Stimulated activated CD8-positive, alpha-beta memory T cell treated with anti-CD3 and anti-CD28 coated beads, Interleukin-12 subunit alpha, Interleukin-12 subunit beta, amount 100 ng/mL, for 24 hours (primary cell): ENCODE results near the gene RCBTB2.

Experiments
- DNase-seq: peaks from one replicate; pipeline ENCODE4 v3.0.0-alpha.2; 2020; ENCODE audit errors: extremely low read depth

Gene RCBTB2

GRCh38 chr13:48563626-48564025, 30.7 kb upstream of the RCBTB2 start:
- DNase-seq, result no peak

- peak; percentile 35 for DNase-seq
Observed at GRCh38 chr13:48562296-48563066, 29.6 kb upstream of the RCBTB2 start.

- DNase-seq, result no peak
Observed at GRCh38 chr13:48561466-48562235, 28.8 kb upstream of the RCBTB2 start.

- DNase-seq, result no peak
Observed at GRCh38 chr13:48560657-48561337, 27.9 kb upstream of the RCBTB2 start.

- DNase-seq, result no peak
Observed at GRCh38 chr13:48559638-48560320, 26.9 kb upstream of the RCBTB2 start.

- no peak for DNase-seq
Observed at GRCh38 chr13:48556817-48557216, 23.9 kb upstream of the RCBTB2 start.

GRCh38 chr13:48555441-48555840, 22.6 kb upstream of the RCBTB2 start:
- DNase-seq, result no peak

- no peak for DNase-seq
Observed at GRCh38 chr13:48551329-48551728, 18.4 kb upstream of the RCBTB2 start.

- DNase-seq, result no peak
Observed at GRCh38 chr13:48549658-48550057, 16.8 kb upstream of the RCBTB2 start.

GRCh38 chr13:48547663-48548092, 14.8 kb upstream of the RCBTB2 start:
- DNase-seq, result no peak

- no peak for DNase-seq
Observed at GRCh38 chr13:48545608-48546007, 12.7 kb upstream of the RCBTB2 start.

- DNase-seq, result no peak
Observed at GRCh38 chr13:48542581-48543341, 9.9 kb upstream of the RCBTB2 start.

GRCh38 chr13:48542138-48542537, 9.3 kb upstream of the RCBTB2 start:
- DNase-seq, result no peak

GRCh38 chr13:48539550-48539949, 6.7 kb upstream of the RCBTB2 start:
- no peak for DNase-seq

GRCh38 chr13:48536621-48537250, 3.9 kb upstream of the RCBTB2 start:
- no peak for DNase-seq

GRCh38 chr13:48535766-48536165, 2.9 kb upstream of the RCBTB2 start:
- no peak for DNase-seq

GRCh38 chr13:48534911-48535501, 2.1 kb upstream of the RCBTB2 start:
- DNase-seq, result no peak

GRCh38 chr13:48533961-48534600, 1.2 kb upstream of the RCBTB2 start:
- DNase-seq, result no peak

GRCh38 chr13:48532256-48532505, 699 bp downstream of the RCBTB2 start:
- DNase-seq, result peak; percentile 10
